Activated CD4-positive, CD25-positive, alpha-beta regulatory T cell (primary cell): ENCODE data around the gene AEBP1.

Experiments used
- DNase-seq, 4 experiments: peaks; one replicate each; lab custom pipeline; 2025; lab: John Stamatoyannopoulos, UW

Gene AEBP1

GRCh38 chr7:44066494-44067063 is 37.6 kb upstream of the AEBP1 start:
- DNase-seq = no peak

GRCh38 chr7:44067064-44067951 is 36.8 kb upstream of the AEBP1 start:
- no peak for DNase-seq

- DNase-seq = no peak
Observed at GRCh38 chr7:44068054-44068453, 36.1 kb upstream of the AEBP1 start.

- no peak for DNase-seq
Observed at GRCh38 chr7:44071726-44072363, 32.3 kb upstream of the AEBP1 start.

GRCh38 chr7:44072364-44073231 is 31.5 kb upstream of the AEBP1 start:
- DNase-seq = no peak

GRCh38 chr7:44073664-44074348 is 30.3 kb upstream of the AEBP1 start:
- peak in 1 of 4 experiments; percentile 31 for DNase-seq

GRCh38 chr7:44074349-44074695 is 29.8 kb upstream of the AEBP1 start:
- no peak for DNase-seq

GRCh38 chr7:44075296-44076075 is 28.7 kb upstream of the AEBP1 start:
- no peak for DNase-seq

- DNase-seq = no peak
Observed at GRCh38 chr7:44076101-44076895, 27.8 kb upstream of the AEBP1 start.

GRCh38 chr7:44077061-44077460 is 27.1 kb upstream of the AEBP1 start:
- no peak for DNase-seq

GRCh38 chr7:44077681-44078091 is 26.5 kb upstream of the AEBP1 start:
- DNase-seq = no peak

GRCh38 chr7:44078521-44078920 is 25.6 kb upstream of the AEBP1 start:
- DNase-seq = no peak

- DNase-seq = no peak
Observed at GRCh38 chr7:44079331-44080021, 24.7 kb upstream of the AEBP1 start.

GRCh38 chr7:44080118-44080517 is 24.0 kb upstream of the AEBP1 start:
- no peak for DNase-seq

- DNase-seq = no peak
Observed at GRCh38 chr7:44080686-44081265, 23.4 kb upstream of the AEBP1 start.

- DNase-seq = no peak
Observed at GRCh38 chr7:44081266-44081748, 22.8 kb upstream of the AEBP1 start.

- DNase-seq = peak; percentile 93 to 98 (median 96)
Observed at GRCh38 chr7:44082541-44083207, 21.5 kb upstream of the AEBP1 start.

- no peak for DNase-seq
Observed at GRCh38 chr7:44083796-44084195, 20.3 kb upstream of the AEBP1 start.
